ENCODE results near the gene DKK3.

The DKK3 gene

GRCh38 chr11:11937957-11938356, 70.5 kb downstream of the DKK3 start:
- DNase-seq (ENCODE audit: low read depth): no peak

- no peak for DNase-seq (ENCODE audit: low read depth)
These were observed 71.0 kb downstream of the DKK3 start for GRCh38 chr11:11937433-11937832.

- no peak for DNase-seq (ENCODE audit: low read depth)
These were observed 72.9 kb downstream of the DKK3 start for GRCh38 chr11:11935536-11935935.

GRCh38 chr11:11931461-11932055, 76.9 kb downstream of the DKK3 start:
- peak; percentile 56 for DNase-seq (ENCODE audit: low read depth)

GRCh38 chr11:11929920-11930319, 78.5 kb downstream of the DKK3 start:
- no peak for DNase-seq (ENCODE audit: low read depth)

- no peak for DNase-seq (ENCODE audit: low read depth)
These were observed 84.6 kb downstream of the DKK3 start for GRCh38 chr11:11923828-11924227.

- peak; percentile 63 for DNase-seq (ENCODE audit: low read depth)
These were observed 91.4 kb downstream of the DKK3 start for GRCh38 chr11:11916981-11917399.

- DNase-seq (ENCODE audit: low read depth): no peak
These were observed 92.8 kb downstream of the DKK3 start for GRCh38 chr11:11915625-11916024.

- DNase-seq (ENCODE audit: low read depth): no peak
These were observed 95.0 kb downstream of the DKK3 start for GRCh38 chr11:11913395-11913794.

Measured in stromal cell of bone marrow (primary cell).